Left lung (tissue), 10 donors: Measurements from ENCODE around the gene RPL3. TPM values are rescaled to one million over a fixed set of nuclear protein-coding genes. Genes with fewer than 3 reads are reported as not detected.
A peak's percentile ranks its signal among the peaks of the same experiment; 100 is the strongest.

Source experiments
- ATAC-seq: fragments of 200-7000 bp; cut with Tn5 transposase; one replicate; pipeline ENCODE4 v1.9.1; 2020; ENCODE audit warnings: moderate library complexity
- DNase-seq, 4 donors: peaks; one replicate each; pipeline ENCODE4 v3.0.0-alpha.2; 2013 to 2020
- H3K27ac ChIP-seq, 2 donors: fragments of 200-600 bp; sonication (generic) in 1 of 2; one replicate each; pipeline versions ENCODE4 v1.5.0 to v1.8.0; 2020 to 2021
- H3K27me3 ChIP-seq, 2 donors: fragments of 200-600 bp; sonication (generic) in 1 of 2; one replicate each; pipeline versions ENCODE4 v1.5.0 to v1.8.0; 2020 to 2021
- H3K36me3 ChIP-seq, 2 donors: fragments of 200-600 bp; sonication (generic) in 1 of 2; one replicate each; pipeline versions ENCODE4 v1.5.0 to v1.8.0; 2020 to 2021
- H3K4me1 ChIP-seq, 2 donors: fragments of 200-600 bp; one replicate each; pipeline ENCODE4 v1.8.0; 2021
- H3K4me3 ChIP-seq, 2 donors: fragments of 200-600 bp; sonication (generic) in 1 of 2; one replicate each; pipeline versions ENCODE4 v1.5.0 to v1.8.0; 2020 to 2021; ENCODE audit warnings: mild to moderate bottlenecking in 1 of 2
- H3K9me3 ChIP-seq, 2 donors: fragments of 200-600 bp; sonication (generic) in 1 of 2; one replicate each; pipeline versions ENCODE4 v1.5.0 to v1.8.0; 2020 to 2021
- intact Hi-C, 2 donors: fragments of 100-400 bp; cut with DNase I; formaldehyde crosslinking; loops; one replicate each; pipeline versions ENCODE4 v1.11.2 to v1.14.2; 2022
- polyA plus RNA-seq, 6 donors: library from polyadenylated mRNA; unstranded; fragments of 120-200 nt; gene quantifications; one replicate each; pipeline ENCODE4 v1.2.1, GENCODE V29; 2013; ENCODE audit not compliant: insufficient read length in 6 of 6
- total RNA-seq, 2 donors: library from RNA; stranded (reverse); fragmentation: NEBNext Ultra II Directional; extraction: Animal tissue kit (Norgen Biotek cat#: 25700); gene quantifications; one replicate each; pipeline ENCODE4 v1.2.1, GENCODE V29; 2021
- TF ChIP-seq, protein P1 (sequence below), 2 donors: fragments of 200-600 bp; sonication (generic) in 1 of 2; IDR thresholded peaks; one replicate each; pipeline versions ENCODE4 v1.5.0 to v1.8.0; 2021; ENCODE audit warnings: antibody characterized with exemption in 2 of 2
- donor health status: DM: no; HTN: yes; CAD: no.
- donor health status: DM: no; HTN: no; CAD: no.

RPL3 gene
- total and polyA plus RNA-seq, 8 donors: 1,506 to 3,842 (median 3,632) TPM

GRCh38 chr22:39276440-39277141 lies 42.8 kb downstream of the RPL3 start:
- H3K9me3 ChIP-seq: peaks cover 0 to 4% of the 10 kb centered on the region in 2 donors
- H3K27me3 ChIP-seq: peaks cover 0 to 22% of the 10 kb centered on the region in 2 donors
- H3K4me1 ChIP-seq: peaks cover 0 to 37% of the 10 kb centered on the region in 2 donors
- no peaks in the 10 kb centered on the region for H3K36me3 ChIP-seq
- DNase-seq (no peak), ATAC-seq (no peak)
- H3K4me3 ChIP-seq: no peak overlapping the region
- TF ChIP-seq, protein P1, sequence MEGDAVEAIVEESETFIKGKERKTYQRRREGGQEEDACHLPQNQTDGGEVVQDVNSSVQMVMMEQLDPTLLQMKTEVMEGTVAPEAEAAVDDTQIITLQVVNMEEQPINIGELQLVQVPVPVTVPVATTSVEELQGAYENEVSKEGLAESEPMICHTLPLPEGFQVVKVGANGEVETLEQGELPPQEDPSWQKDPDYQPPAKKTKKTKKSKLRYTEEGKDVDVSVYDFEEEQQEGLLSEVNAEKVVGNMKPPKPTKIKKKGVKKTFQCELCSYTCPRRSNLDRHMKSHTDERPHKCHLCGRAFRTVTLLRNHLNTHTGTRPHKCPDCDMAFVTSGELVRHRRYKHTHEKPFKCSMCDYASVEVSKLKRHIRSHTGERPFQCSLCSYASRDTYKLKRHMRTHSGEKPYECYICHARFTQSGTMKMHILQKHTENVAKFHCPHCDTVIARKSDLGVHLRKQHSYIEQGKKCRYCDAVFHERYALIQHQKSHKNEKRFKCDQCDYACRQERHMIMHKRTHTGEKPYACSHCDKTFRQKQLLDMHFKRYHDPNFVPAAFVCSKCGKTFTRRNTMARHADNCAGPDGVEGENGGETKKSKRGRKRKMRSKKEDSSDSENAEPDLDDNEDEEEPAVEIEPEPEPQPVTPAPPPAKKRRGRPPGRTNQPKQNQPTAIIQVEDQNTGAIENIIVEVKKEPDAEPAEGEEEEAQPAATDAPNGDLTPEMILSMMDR (IDR thresholded peaks at IDR 0.05): no peak
- intact Hi-C loops: no loop called here
- H3K27ac ChIP-seq: peak overlapping the region in 1 of 2 donors; percentile 42

DNA sequence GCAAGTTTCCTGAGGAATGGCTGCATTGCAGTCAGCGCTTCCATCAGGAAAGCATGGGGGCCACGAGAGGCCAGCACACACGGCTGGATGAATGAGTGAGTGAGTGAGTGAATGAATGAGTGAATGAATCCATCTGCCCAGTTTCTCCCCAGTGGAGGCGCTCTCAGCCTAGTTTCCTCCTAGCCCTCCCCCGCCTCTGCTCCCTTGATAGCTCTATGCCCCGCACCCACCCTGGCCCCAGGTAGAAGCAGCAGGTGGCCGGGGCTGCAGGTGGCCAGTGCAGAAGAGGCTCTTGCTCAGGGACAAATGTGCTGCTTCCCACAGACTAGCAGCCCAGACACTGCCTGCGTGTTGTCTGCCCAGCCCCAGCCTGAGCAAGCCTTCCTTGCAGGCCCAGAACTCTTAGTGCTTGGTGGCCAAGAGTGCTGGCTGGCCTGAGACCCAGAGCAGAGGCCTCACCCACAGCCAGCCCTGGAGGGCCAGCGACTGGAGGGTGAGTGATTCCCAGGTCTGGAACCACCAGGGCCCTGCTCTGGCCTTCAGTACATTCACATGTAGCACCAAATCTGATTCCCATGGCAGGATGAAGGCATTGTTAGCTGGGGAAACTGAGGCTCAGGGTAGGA lies 43.5 kb downstream of the RPL3 start:
- DNase-seq: no peak
- Histone ChIP-seq H3K36me3 (no peaks in the 10 kb centered on the region), H3K4me3 (no peak overlapping the region), H3K27ac (no peak overlapping the region), H3K4me1 (peaks cover 0 to 30% of the 10 kb centered on the region in 2 donors), H3K9me3 (peaks cover 0 to 4% of the 10 kb centered on the region in 2 donors), H3K27me3 (peaks cover 0 to 22% of the 10 kb centered on the region in 2 donors)
- no peak for ATAC-seq
- TF ChIP-seq, protein P1 (IDR thresholded peaks at IDR 0.05): no peak
- intact Hi-C loops: no loop called here

DNA sequence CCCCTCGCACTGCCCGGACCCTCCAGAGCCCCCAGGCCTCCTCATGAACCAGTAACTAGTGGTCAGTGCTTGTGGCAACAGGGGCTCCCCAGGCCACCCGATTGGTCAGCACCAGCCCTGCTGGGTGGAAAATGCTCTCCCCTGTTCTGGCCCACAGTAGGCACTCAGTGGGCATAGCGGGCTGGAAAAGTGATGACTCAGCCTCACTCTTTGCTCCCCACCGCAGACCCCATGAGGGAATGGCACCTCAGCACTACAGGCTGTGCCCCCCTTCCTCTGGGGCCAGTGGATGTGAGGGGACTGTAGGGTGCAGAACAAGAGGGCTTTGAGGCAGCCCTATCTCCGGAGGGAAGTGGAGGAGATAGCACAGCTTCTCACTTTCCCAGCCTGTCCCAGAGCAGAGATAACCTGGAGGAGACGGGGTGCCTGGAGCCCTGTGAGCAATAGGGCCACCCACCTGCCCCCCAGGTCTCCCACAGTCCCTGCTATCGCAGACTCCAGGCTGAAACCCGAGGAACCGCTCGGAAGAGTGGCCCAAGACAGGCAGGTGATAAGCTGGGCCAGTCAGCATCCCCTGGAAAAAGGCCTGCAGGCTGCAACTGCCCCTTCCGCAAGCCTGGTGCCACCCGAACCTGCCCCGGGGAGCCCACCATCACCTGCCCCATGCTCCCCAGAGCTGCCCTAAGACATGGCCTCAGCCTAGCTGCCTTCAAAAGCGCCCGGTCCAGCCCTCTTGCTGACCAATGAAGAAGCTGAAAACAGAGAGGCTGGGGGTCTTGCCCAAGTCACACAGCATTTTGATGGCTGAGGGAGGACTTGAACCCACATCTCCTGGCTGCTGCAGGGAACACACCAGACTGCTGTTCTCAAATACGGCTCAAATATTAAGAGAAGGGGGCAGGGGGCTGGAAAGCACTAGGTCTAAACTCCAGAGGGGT lies 45.2 kb downstream of the RPL3 start:
- TF ChIP-seq, protein P1 (IDR thresholded peaks at IDR 0.05): no peak
- intact Hi-C loops: no loop called here

DNA sequence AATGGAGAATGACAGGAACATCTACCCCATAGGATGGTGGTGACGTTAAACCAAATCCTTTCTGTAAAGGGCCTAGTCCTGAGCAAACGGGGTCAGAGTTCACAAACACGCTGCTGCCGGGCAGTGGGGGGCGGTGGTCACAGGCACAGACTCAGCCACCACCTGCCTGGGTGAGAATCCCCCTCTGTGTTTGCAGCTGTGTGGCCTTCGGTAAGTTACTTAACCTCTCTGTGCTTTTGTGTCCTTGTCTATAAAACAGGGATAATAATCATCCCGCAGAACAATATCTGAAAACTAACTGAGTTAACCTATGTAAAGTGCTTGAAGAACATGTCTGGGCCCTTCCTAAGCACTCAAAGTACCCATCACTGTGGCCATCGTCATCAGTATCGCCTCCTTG lies 48.6 kb downstream of the RPL3 start:
- DNase-seq (no peak), ATAC-seq (no peak)
- Histone ChIP-seq H3K4me3 (no peak overlapping the region), H3K4me1 (peaks cover 0 to 8% of the 10 kb centered on the region in 2 donors), H3K36me3 (no peaks in the 10 kb centered on the region), H3K27me3 (no peaks in the 10 kb centered on the region), H3K27ac (no peak overlapping the region), H3K9me3 (no peaks in the 10 kb centered on the region)
- intact Hi-C loops: no loop called here
- TF ChIP-seq, protein P1 (IDR thresholded peaks at IDR 0.05): no peak

More for the DNA sequence above, 45.2 kb downstream of the RPL3 start:
- H3K4me1 ChIP-seq: peaks cover 0 to 27% of the 10 kb centered on the region in 2 donors
- no peaks in the 10 kb centered on the region for H3K36me3 ChIP-seq
- peaks cover 0 to 12% of the 10 kb centered on the region in 2 donors for H3K27me3 ChIP-seq
- peaks cover 0 to 4% of the 10 kb centered on the region in 2 donors for H3K9me3 ChIP-seq
- ATAC-seq: no peak
- no peak overlapping the region for H3K4me3 ChIP-seq
- H3K27ac ChIP-seq: no peak overlapping the region
- no peak for DNase-seq
